SK-MEL-5 (cell line): Measurements from ENCODE around the gene ZRANB3. TPM values are rescaled to one million over a fixed set of nuclear protein-coding genes. Genes with fewer than 3 reads are reported as not detected.
"Not testable (repeated sequence)": the region's sequence is repeated elsewhere in the genome, so short reads cannot be mapped to it uniquely, and the experiment has no call there.

ENCODE experiments used
- DNase-seq: peaks from one replicate; pipeline ENCODE4 v3.0.0-alpha.2; 2016; ENCODE audit warnings: low read depth, low spot score
- in situ Hi-C: cut with HindIII; loops from 2 replicates; pipeline ENCODE4 v1.10.0; 2016; ENCODE audit warnings: low sequenced_read_pairs, high pct_unique_total_duplicates, low pct_unique_long_range_greater_than_20kb
- total RNA-seq: library from RNA; depleted of rRNA; stranded (reverse); fragments of >200 nt; shearing (Covaris generic); gene quantifications from 2 replicates; pipeline ENCODE4 v1.2.3, GENCODE V29; 2014

ZRANB3 gene
- total RNA-seq, 1 experiment from 2014 or later: 9.7 TPM

DNA sequence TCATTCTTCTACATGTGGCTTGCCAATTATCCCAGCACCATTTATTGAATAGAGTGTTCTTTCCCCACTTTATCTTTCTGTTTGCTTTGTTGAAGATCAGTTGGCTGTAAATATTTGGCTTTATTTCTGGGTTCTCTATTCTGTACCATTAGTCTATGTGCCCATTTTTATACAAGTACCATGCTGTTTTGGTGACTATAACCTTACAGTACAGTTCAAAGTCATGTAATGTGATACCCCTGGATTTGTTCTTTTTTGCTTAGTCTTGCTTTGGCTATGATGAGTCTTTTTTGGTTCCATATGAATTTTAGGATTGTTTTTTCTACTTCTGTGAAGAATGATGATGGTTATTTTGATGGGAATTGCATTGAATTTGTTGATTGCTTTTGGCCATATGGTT lies 243.9 kb downstream of the ZRANB3 start:
- DNase-seq, in situ Hi-C loops: not testable (repeated sequence)

DNA sequence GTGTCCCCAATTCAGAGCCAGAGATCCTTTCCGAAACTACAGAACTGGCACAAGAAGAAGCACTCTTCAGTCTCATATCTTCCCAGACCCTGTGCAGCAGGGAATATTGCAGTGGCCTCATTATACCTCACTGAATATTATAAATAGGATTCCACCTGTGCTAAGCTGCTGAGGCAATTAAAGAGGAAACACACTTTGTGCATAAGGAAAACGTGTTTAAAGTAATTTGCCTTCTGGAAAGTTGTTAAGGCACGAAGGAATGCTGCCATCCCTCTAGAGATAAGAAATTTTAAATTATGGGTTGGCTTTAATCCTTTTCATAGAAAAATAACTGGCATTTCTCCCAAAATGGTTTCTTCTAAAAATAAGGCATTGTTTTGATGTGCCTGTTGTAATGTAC lies 245.6 kb downstream of the ZRANB3 start:
- DNase-seq: no peak
- in situ Hi-C loops: no loop called here

DNA sequence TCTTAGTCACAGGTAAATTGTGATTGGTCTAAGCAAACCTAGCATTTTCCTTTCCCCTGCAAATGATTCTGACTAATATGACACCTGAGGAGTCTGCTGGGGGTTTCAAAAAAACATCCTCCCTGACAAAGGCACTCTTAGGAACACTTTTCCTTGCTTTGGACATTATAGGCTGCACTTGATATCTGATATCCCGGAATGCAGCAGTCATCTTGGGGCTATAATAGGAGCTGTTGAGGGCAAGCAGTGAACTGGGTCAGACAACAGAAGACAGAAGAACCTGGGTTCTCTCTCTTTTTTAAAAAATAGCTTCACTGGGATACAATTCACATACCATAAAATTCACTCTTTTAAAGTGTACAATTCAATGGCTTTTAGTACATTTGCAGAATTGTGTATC lies 249.6 kb downstream of the ZRANB3 start:
- in situ Hi-C loops: no loop called here
- DNase-seq: no peak

DNA sequence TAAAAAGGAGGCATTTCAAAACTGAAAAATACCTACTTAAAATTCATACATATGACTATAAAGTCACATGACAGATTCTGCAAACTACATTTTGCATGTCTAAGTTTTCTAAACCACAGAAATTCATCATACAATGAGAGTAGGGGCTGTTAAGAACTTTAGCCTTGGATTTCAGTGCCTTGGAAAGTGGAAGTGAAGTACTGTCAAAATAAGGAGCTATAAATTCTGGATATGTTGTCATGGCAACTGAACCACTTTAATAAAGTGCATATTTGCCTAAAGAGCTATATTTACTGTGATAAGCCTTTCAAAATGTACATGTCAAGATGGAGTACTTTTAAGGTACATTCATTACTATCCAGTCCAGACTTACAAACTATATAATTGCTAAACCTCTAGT lies 251.8 kb downstream of the ZRANB3 start:
- no peak for DNase-seq
- in situ Hi-C loops: no loop called here

DNA sequence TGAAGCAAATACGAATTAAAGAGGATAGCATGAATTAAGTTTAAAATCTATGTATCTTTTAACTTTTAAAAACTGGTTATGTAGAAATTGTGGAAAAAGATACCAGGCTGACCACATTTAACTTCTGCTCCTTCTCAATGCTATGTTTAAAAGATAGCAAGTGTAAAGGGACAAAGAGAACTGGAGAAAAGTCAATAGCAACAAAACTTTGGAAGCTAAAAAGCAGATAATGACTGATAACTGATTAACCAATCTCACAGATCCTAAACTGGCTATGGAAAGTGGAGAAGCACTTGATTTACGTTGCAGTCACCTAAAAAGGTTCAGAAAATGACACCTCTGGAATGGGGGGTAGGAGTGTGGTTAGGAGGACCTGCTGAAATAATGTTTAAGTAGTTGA lies 254.5 kb downstream of the ZRANB3 start:
- DNase-seq: no peak
- in situ Hi-C loops: no loop called here

DNA sequence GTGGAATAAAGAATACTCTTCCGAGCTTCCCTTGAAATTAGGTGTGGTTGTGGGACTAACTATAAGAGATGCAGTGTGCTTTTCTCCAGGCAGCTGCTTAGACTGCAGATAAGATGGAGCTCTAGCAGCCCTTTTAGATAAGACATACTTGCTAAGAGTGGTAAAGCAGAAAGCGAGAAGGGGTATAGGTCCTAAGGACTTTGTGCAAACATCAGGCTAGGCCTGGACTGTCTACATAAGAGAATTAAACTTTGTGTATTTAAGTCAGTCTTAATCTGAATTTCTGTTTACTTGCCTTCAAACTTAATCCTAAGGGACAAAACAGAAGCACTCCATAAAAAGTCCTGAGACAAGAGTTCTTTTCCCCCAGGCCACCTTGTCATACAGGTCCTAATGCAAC lies 260.0 kb downstream of the ZRANB3 start:
- in situ Hi-C loops: no loop called here
- DNase-seq: no peak

DNA sequence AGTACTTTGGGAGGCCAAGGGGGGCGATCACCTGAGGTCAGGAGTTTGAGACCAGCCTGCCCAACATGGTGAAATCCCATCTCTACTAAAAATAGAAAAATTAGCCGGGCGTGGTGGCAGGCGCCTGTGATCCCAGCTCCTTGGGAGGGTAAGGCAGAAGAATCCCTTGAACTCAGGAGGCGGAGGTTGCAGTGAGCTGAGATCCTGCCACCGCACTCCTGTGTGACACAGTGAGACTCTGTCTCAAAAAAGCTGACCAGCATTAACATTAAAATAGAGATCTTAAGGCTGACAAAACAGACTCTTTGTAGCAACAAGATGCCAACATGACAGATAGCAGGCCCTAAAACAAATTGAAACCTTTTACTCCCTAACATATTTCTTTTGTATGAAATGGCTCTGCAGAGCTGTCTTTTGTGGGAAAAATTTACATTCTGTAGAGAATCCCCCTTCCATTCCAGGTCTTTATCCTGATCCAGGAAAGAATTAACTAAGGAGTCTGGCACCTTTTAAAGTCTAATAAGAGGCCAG lies 265.0 kb downstream of the ZRANB3 start:
- in situ Hi-C loops: no loop called here
- no peak for DNase-seq

DNA sequence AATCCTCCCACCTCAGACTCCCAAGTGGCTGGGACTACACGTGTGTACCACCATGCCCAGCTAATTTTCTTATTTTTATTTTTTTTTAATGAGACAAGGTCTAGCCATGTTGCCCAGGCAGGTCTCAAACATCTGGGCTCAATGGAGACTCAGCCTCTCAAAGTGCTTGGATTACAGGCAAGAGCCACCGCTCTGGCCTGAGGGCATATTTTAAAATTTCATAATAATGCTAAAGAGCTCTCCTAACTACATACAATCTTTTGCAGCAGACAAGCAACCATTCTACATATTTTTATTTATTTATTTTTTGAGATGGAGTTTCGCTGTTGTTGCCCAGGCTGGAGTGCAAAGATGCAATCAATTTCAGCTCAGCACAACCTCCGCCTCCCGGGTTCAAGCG lies 271.9 kb downstream of the ZRANB3 start:
- DNase-seq: no peak
- in situ Hi-C loops: no loop called here

DNA sequence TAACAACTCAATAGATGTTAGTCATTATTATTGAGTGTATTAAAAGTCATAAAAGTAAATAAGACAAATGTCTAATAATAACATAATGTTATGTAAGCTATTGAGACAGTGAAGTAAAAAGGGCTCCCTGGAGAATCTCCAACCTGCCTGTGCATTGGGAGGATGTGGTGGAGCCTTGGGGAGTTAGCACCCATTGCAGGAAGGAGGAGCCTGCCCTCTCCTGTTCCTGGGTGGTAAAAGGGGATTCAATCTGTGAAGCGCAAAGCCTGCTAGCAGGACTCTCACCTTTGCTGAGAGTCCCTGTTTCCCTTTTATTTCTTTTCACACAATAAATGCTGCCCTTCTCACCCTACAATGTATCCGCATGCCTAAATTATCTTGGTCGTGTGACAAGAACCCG lies 272.8 kb downstream of the ZRANB3 start:
- in situ Hi-C loops: no loop called here
- DNase-seq: peak; percentile 29

DNA sequence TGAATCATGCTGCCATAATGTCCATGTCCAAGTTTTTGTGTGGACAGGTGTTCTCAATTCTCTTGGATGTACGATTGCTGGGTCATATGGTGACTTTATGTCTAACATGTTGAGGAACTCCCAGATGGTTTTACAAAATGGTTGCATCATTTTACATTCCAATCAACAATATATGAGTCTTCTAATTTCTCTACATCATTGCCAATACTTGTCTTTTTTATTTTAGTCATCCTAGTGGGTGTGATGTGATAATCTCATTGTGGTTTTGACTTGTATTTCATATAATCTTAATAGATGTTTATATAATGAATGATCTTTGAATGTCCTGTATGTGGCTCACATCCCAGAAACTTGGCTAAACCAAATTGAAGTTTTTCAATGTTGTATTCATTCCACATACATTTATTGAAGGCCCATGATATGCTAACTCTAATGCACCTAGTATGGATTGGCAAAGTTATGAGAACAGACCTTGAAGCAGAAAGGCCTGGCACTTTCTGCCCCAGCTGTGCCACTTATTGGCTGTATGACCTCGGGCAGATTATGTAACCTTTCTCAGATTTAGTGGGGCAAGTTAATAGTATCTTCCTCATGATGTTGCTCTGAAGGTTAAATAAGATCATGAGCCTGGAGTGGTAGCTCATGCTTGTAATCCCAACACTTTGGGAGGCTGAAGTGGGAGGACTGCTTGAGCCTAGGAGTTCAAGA lies 273.5 kb downstream of the ZRANB3 start:
- in situ Hi-C loops: no loop called here
- DNase-seq: no peak

DNA sequence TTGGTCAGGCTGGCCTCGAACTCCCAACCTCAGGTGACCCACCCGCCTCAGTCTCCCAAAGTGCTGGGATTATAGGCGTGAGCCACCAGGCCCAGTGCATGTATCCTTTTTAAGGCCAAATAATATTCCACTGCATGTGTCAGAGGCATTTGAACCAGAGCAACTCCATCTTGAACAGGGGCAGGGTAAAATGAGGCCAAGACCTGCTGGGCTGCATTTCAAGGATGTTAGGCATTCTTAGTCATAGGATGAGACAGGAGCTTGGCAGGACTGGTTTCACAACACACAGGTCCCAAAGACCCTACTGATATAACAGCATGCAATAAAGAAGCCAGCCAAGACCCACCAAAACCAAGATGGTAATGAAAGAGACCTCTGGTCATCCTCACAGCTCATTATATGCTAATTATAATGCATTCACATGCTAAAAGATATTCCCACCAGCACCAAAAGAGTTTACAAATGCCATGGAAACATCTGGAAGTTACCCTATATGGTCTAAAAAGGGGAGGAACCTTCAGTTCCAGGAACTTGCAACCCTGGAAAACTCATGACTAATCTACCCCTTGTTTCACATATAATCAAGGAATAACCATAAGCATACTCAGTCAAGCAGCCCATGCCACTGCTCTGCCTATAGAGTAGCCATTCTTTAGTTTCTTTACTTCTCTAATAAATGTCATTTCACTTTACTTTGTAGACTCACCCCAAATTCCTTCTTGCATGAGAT lies 274.3 kb downstream of the ZRANB3 start:
- in situ Hi-C loops: no loop called here
- DNase-seq: no peak

DNA sequence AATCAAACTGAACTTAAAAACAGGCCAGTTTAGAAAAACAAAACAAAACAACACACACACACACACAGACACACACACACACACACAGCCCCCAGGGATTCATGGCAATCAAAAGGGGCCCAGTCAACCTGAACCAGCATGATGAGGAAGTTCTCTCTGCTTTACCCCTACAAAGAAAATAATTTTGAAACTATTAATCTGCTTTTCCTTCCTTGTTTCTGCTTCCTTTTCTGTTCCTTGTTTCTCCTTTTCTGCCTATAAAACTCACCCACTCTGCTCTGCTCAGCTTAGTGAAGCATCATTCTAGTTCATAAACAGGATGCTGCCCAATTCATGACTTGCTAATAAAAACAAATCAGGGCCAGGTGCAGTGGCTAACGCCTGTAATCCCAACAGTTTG lies 275.8 kb downstream of the ZRANB3 start:
- in situ Hi-C loops: no loop called here
- no peak for DNase-seq

DNA sequence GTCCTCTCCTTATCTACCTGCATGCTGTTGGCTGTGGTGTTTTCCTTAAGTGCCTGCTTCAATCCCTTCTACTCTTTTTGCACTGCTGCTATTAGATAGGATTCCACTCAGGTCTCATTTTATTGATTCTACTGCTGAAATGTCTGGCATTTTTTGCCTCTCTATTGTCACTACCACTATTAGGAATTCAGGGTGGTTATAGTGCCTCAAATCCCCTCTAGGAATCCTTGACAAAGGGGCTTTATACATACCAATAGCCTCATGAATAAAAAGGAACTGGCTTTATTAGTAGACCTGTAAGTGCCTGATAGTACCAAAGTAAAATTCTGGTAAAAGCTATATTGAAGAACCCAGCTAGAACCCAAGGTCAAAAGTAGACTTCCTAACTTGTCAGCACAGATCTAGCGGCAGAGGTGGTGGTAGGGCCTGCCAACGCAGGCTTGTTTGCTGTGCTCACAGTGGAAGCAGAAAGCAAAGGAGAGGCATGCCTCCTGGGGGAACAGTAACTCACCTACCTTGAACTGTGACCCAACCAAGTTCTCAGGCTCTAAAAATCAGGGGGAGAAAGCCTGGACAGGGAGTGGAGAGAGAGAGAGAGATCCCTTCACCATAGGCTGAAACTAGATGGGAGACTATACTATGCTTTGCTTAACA lies 278.1 kb downstream of the ZRANB3 start:
- in situ Hi-C loops: no loop called here

DNA sequence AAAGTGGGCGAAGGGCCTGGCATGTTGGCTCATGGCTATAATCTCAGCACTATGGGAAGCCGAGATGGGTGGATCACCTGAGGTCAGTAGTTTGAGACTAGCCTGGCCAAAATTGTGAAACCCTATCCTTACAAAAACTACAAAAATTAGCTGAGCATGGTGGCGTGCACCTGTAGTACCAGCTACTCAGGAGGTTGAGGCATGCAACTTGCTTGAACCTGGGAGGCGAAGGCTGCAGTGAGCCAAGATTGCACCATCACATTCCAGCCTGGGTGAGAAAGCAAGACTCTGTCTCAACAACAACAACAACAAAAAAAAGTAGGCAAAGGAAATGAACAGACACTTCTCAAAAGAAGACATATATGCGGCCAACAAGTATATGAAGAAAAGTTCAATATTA lies 282.4 kb downstream of the ZRANB3 start:
- DNase-seq: no peak
- in situ Hi-C loops: no loop called here

More for the DNA sequence above, 278.1 kb downstream of the ZRANB3 start:
- no peak for DNase-seq

DNA sequence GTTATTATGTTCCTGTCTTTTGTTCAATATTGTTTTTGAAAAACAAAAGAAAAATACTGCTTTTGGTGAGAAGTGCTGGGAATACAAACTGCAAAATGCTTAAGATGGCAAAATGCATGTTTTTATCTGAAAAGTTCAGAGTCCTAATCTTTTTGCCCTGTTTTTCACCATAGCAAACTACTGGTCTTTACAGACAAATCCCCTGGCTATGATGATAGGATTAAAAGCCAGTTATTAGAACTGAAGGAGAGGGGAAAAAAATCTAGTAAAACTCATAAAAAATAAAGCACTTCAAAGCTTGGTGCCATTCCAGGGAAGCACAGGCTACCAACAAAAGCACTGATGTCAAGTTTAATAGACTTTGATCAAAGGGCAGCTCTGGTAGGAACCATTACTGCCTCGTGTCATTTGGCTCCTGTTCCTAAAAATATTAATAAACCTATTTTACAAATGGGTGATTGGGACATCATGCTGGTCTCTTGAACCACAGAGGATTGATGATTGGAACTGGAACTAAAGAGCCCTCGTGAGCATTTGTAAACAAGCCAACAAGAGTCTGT lies 284.2 kb downstream of the ZRANB3 start:
- in situ Hi-C loops: no loop called here
- no peak for DNase-seq

DNA sequence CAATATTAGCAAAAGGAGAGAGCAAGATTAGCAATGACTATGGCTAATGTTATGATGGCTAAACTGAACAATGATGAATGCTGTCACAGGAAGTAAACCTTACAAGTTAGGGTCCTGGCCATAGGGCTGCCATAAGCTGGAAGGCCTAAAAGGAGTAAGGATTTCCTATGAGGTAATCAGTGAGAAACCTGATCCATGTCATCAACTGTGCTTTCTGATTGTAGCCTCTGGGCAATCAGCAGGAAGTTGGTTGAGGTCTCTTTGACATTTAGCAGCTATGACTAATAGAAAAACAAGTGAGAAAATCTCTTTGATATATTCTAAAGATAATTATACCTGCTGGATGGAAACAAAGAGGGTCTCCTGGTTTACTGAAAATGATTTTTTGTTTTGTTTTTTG lies 285.9 kb downstream of the ZRANB3 start:
- in situ Hi-C loops: no loop called here

DNA sequence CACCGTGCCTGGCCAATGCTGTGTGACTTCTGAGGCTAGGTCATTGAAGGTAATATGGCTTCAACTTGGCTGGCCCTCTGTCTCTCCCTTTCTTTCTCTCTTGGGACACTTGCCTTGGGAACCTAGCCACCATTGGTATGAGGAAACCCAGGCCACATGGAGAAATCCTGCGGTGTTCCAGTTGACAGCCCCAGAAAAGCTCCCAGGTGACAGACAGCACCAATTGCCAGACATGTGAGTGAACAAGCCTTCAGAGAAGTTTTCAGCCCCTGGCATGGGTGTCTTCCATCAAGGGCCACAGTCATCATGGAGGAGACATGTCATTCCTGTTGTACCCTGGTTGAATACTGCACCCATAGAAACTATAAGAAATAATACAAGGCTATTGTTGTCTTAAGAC lies 292.4 kb downstream of the ZRANB3 start:
- in situ Hi-C loops: no loop called here
- no peak for DNase-seq

More for the DNA sequence above, 285.9 kb downstream of the ZRANB3 start:
- DNase-seq: peak; percentile 43

DNA sequence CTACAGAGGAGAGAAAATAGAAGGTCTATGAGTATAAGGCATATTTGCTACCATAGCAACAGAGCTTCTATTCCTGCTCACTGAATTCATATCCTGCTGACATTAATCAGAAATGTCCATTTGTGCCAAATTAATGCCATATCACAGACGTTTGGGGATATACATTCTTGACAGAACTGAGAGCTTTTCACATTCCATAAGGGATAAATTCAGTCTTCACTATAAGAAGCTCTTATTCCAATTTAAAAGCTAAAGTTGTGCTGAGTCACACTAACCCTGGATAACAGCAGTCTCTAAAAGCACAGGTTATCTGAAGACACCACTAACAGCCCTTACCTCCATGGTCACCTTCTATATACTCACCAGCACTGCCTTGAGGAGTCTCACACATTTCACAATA lies 300.9 kb downstream of the ZRANB3 start:
- no peak for DNase-seq
- in situ Hi-C loops: no loop called here
